Measurements from ENCODE around the gene NRIP1.

The NRIP1 gene

DNA sequence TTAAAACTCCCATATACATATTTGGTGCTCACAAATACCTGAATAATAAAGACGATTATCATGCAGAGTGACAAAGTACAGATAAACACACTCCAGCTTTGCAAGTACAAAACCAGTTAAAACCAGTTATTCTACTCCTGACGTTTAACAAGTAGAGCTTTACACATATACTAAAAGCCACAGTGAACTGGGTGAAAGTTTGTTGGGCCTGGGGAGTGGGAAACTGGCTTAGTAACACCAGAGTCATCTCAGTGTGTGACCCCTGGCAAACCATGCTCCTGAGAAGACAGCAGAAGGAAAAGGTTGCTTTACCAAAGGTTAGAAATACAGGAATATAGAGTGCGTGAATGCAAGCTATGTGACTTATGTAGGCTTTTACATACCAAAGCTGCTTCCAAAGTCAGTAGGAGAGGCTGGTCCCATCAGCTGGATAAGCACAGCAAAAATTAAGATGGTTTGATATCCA is 148.1 kb downstream of the NRIP1 start:
- Mint-ChIP-seq H3K27me3 (no peaks in the 10 kb centered on the region), H3K27ac (no peak overlapping the region), H3K4me3 (no peak overlapping the region), H3K4me1 (no peaks in the 10 kb centered on the region), H3K36me3 (no peaks in the 10 kb centered on the region), H3K9me3 (no peaks in the 10 kb centered on the region)

DNA sequence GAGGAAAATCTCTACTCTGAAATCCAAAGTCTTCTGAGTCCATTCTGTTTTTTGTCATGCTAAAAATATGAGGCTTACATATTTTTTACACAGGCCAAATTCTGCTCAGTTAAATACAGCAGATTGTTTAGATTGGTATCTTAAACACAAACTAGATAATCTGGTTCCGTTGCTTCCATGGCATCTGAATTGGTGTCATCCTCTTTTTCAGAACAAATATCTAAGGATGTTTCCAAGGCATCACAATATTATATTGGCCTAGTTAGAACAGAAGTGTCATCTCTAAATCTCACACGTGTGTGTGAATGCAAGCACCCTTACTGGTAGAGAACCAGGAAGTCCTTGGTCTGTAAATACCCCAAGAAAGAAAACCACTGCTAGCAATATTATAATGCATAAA is 151.2 kb downstream of the NRIP1 start:
- no peak overlapping the region for H3K4me3 Mint-ChIP-seq
- no peaks in the 10 kb centered on the region for H3K9me3 Mint-ChIP-seq
- H3K4me1 Mint-ChIP-seq: no peaks in the 10 kb centered on the region
- H3K27ac Mint-ChIP-seq: no peak overlapping the region
- no peaks in the 10 kb centered on the region for H3K36me3 Mint-ChIP-seq
- H3K27me3 Mint-ChIP-seq: no peaks in the 10 kb centered on the region

DNA sequence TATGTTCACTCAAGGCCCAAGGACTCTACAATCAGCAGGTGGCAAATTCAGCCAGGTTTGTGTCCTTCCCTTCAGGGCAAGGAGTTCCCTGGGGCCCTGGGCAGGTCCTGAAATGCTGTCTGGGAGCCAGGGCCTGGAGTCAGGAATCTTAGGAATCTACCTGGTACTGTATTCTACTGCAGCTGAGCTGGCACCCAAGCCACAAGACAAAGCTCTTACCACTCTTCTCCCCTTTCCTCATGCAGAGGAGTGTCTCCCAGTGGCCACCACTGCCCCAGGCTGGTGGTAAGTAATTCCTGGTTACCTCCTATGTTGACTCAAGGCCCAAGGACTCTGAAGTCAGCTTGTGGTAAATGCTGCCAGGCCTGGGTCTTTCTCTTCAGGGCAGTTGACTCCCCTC is 153.4 kb downstream of the NRIP1 start:
- Mint-ChIP-seq H3K4me1 (no peaks in the 10 kb centered on the region), H3K36me3 (no peaks in the 10 kb centered on the region), H3K4me3 (no peak overlapping the region), H3K27me3 (no peaks in the 10 kb centered on the region), H3K9me3 (no peaks in the 10 kb centered on the region), H3K27ac (no peak overlapping the region)
